NCI-H82 treated with DMSO at 0.1 percent for 48 hours (cell line): ENCODE results near the gene HIP1.
"Not testable (repeated sequence)": the region's sequence is repeated elsewhere in the genome, so short reads cannot be mapped to it uniquely, and the experiment has no call there.

Experiments used
- DNase-seq: peaks from one replicate; lab custom pipeline; 2025; ENCODE audit not compliant: unreplicated experiment; lab: John Stamatoyannopoulos, UW

HIP1 gene

DNA sequence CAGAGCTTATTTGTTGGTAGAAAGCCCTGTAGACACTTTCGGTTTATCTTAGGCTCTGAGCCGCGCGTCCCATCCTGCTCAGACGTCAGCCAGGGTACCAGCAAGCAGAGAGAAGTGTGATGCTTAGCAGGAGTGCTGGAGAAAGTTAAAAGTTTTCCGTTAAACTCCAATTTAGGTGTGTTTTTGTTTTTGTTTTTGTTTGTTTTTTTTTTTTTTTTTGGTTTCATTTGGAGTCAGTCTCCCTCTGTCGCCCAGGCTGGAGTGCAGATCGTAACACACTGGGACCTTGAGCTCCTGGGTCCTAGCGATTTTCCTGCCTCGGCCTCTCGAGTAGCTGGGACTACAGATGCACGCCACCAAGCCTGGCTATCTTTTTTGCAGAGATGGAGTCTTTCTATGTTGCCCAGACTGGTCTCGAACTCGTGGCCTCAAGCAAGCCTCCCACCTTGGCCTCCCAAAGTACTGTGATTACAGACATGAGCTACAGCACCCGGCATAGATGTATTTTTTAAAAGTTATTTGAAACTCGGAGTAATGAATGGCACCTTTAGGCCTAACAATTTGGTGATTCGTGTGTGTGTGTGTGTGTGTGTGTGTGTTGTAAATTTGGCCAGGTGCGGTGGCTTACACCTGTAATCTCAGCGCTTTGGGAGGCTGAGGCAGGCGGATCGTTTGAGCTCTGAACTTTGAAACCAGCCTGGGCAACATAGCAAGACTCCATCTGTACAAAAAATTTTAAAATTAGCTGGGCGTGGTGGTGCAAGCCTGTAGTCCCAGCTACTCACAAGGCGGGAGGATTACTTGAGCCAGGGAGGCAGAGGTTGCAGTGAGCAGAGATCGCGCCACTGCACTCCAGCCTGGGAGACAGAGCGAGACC, 1.3 kb upstream of the HIP1 start:
- DNase-seq: no peak

DNA sequence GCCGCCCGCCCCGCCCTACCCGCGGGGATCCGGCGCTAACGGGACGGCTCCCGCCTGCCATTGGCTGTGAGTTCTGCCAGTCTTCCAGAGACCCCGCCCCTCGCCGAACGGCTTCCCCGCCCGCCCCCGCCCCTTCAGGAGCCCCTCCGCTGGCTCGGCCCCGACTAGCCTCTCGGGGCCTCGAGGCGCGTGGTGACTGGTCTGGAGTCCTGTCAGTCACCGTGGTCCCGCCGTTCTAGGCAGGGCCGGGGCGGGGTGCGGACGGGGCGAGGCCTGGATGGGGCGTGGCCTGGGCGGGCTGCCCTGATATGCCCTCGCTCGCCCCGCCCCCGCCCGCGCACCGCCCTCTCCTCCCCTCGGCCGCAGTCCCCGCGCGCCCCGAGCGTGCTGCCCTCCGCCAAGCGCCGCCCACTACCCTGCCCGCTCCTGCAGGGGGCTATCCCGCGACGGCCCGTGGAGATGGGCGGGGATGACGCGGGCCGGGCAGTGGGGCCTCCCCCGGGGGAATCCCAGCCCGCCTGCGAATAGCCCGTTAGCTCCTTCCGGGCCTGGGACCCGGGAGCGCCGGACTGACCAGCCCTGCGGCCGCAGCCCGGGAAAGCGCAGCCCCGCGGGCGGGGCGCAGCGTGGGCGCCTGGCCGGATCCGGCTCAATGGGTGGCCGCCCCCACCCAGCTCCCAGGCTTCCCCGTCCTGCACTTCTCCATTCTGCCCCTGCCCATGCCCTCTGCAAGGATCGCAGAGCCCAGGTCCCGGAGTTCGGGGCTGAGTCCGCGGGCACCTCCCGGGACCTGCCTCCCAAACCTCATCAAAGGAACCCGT, 444 bp upstream of the HIP1 start:
- DNase-seq: peak; percentile 95

DNA sequence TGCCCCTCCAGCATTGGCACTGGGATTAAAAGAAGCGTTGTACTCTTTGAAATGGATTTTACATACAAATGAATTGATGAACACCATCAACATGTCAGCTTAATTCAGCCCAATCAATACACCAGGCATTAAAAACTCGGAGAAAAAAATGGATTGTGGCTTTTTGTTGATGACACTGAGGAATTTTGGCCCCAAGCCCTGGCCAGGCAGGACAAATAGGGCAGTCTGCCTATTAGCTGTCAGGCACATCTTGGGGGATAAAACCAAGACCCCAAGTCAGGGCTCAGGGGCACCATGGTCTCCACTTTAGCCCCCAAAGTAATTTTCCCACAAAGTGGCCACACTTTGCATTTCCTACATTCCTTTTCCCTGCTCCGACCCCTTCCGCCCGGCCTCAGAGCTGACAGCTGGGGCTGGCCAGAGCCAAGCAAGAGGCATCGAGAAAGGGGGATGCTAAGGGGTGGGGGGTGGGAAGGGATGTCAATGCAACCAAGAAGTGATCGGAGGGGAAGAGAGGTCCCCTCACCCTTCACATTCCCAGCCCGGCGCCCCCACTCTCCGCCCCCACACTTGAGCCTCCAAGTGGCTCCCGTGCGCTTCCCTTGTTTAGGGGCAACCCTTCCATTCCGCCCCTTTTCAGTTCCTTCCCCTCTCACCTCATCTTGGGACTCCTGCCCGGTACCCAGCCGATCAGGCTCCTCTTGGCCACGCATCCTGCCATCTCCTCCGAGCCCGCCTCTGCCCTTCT, 711 bp downstream of the HIP1 start:
- DNase-seq: no peak

DNA sequence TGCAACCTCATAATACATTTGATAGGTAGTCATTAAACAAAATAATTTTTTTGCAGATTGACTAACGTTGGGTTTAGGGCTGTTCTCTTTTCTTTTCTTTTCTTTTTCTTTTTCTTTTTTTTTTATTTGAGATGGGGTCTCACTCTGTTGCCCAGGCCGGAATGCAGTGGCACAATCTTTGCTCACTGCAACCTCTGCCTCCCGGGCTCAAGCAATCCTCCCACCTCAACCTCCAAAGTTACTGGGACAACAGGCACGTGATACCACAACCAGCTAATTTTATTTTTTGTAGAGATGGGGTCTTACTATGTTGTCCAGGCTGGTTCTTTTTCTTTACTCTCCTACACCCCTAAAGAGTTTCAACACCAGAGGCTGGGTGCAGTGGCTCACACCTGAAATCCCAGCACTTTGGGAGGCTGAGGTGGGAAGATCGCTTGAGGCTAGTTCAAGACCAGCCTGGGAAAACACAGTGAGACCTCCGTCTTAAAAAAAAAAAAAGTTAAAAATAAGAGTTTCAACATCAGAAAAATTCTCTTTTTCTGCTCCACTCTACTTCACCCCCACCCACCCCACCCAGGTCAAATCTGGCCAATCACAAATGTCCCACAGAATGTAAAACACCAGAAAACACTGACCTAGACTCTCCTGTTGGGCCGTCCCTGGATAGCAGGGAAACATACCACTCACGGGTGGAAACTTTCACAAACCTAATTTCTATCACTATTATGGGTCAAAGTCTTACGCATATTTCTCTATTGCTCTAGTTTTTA, 3.0 kb downstream of the HIP1 start:
- DNase-seq: no peak

DNA sequence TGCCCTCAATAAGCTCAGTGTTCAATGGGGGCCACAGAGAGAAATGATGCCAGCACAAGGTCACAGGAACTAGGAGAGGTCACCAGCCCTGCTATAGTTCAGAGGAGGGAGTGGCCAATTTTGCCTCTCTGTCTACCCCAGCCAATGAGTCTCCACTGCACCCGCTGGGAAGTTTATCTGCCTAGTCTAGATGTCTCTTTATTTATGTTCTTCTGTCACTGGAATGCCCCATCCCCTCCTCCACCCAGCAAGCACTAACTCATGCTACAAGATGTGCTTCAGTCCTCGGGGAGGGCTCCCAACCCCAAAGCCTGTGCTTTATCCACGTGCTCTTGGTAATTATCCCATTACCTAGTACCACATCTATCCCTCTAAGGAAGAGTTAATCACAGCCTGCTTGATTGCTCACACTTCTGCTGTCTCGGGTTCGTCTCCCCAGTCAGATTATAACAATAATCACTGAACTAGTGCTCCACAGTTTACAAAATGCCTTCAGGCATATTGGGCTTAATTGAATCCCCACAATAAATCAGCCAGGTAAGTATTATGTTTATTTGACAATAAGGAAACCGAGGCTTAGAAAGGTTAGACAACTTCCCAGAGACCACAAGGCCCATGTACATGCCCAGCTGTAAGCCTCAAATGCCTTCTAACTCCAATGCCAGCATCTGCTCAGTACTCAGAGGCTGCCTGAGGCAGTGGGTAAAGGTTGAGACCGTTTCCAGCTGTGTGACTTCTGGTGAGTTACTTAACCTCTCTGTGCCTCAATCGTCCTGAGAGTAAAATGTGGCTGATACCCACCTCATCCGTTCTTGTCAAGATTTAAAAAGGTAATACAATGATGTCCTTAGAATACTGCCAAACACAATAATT, 3.9 kb downstream of the HIP1 start:
- peak; percentile 57 for DNase-seq

DNA sequence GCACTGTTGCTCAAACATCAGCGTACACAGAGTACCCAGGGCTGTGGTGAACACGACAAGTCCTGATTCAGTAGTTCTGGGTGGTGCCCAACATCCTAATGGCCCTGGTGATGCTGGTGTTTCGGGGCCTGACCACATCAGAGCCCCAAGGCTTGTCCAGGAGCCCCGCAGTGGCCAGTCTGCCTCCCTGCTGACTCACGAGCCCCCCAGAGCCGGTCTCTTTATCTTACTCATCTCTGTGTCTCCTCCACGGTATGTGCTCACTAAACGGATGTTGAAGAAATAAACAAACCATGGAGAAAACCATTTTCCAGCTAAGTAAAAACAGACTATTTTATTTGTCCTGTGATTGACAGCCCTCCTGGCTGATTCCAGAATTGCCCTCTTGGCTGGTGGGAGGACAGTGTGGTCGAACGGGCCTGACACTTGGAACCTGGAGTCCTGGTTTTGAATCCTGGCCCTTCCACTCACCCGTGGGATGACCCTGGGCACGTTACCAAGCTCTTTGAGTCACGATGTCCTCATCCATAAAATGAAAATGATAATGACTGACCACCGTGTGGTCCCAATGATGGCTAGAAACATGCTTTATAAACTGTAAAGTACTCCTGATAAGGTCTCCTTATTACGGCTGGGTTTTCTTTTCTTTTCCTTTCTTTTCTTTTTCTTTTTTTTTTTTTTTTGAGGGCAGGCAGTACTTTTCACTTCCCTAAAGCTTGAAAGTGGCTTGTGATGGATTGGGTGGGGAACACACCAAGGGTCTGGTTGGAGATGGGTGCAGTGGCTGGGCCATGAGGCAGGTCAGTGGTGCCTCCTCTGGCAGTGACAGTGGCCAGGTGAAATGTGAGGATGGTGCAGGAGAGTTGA, 5.7 kb downstream of the HIP1 start:
- no peak for DNase-seq

DNA sequence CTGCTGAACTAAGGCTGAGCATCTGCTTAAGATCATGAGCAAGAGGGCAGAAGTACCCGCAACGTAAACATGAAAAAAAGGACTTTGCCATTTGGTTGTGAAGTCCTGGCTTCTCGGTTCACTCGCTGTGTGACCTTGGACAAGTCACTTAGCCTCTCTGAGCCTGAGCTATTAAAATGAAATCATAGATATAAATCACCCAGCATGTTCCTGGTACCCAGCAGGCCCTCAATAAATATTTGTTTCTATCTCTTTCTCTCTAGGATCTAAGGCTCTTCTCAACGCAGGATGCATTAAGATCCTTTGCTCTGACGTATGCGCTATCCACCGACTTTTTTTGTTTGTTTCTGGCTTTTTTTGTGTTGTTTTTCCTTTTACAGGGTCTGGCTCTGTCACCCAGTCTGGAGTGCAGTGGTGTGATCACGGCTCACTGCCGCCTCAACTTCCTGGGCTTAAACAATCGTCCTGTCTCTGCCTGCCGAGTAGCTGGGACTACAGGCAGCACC, 6.7 kb downstream of the HIP1 start:
- no peak for DNase-seq

DNA sequence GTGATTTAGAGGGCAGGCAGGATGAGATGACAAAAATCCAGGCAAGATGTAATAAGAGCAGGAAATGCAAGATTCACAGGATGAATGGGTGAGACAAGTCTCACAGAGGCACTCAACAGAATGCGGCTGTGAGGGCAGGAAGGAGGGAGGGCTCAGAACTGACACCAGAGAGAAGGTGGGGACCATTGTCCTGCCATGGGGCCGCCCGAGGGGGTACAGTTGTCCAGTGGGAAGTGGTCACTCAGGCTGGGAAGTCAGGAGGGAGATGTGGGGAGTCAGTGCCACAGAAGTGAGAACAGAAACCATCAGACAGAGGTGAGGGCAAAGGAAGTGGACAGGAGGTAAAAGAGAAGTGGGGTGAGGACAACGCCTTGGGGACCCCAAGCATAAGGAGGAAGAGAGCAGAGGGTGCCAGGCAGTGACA, 8.9 kb downstream of the HIP1 start:
- DNase-seq: no peak

DNA sequence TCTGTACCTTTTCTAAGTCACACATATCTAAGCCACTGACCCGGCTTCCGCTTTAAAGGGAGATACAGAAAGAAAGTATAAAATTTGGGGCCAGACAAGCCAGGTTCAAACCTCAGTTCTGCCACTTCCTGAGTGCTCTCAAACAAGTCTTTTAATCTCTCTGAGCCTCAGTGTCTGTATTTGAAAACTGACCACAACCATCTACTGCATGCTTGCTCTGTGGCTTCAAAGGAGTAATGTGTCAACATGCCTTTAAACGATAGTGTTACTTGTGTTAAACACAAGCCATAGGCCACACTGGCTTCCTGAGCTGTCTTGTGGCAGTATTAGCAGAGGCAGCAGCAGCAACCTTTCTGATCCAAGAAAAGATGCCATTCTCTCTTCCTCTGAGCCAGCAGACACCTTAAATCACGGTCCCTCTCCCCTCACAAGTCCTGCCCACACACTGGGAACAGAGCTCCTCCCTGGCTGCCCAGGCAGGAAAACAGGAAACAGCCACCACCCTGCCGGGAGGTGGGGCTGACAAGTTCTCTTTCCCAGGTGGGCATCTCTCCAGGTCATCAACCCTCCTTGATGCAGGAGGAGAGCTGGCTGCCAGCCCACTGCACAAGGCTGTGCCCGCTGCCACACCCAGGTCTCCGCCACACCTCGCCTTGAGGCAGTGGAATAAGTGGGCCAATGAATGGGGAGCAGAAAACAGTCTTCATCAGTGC, 10.7 kb downstream of the HIP1 start:
- DNase-seq: no peak

DNA sequence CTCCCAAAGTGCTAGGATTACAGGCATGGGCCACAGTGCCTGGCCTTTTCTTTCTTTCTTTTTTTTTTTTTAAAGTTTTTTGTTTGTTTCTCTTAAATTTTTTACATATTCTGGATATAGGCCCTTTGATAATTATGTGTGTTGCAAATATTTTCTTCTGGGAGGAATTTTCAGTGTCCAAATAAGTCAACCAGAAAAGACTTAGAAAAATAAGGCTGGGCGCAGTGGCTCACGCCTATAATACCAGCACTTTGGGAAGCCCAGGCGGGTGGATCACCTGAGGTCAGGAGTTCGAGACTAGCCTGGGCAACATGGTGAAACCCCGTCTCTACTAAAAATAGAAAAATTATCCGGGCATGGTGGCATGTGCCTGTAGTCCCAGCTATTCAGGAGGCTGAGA, 11.4 kb downstream of the HIP1 start:
- not testable (repeated sequence) for DNase-seq

DNA sequence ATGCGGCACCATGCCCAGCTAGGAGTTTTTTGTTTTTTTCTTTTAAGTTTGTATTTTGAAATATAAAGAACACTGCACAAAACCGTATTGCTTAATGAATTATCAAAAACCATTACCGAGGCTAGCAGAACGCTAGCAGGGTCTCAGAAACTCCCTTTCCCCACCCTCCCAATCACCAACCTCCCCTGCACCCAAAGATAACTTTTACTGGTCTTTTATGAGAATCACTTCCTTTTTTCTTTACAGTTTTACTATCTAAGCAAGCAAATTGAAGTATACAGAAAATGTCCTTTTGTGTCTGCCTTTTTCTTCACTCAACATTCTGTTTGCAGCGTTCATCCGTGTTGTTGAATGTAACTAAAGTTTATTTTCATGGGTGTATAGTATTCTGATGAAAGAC, 13.4 kb downstream of the HIP1 start:
- DNase-seq: no peak

DNA sequence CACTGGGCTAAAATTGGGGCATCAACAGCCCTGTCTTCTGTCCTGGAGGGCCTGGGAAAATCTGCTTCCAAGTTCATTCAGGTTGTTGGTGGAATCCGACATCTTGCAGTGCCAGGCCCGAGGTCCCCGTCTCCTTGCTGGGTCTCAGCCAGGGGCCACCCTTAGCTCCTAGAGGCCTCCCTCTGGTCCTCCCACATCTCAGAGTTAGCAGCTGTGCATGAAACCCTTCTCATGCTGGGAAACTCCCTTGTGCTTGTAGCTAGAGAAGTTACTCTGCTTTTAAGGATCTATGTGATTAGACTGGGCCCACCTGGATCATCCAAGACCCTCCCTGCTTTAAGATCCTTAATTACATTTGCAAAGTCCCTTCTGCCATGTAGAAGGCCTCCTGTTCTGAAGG, 15.3 kb downstream of the HIP1 start:
- no peak for DNase-seq

DNA sequence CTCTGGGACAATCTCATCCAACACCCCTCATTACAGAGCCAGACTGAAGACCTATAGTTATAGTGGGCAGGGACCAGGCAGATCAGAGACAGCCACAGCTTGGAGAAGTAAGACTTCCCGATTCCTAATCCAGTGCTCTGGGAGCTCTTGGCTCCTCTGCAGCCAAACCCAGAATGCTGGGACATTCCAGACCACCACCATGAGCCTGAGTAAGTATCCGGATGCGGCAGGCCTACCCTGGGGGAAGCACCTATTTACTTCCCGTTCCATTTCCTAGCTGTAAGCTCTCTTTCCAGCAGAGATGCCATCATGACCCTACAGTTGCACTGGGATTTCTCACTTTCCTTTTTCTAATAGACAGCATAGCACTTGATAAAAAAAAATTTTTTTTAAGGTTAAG, 16.4 kb downstream of the HIP1 start:
- no peak for DNase-seq

DNA sequence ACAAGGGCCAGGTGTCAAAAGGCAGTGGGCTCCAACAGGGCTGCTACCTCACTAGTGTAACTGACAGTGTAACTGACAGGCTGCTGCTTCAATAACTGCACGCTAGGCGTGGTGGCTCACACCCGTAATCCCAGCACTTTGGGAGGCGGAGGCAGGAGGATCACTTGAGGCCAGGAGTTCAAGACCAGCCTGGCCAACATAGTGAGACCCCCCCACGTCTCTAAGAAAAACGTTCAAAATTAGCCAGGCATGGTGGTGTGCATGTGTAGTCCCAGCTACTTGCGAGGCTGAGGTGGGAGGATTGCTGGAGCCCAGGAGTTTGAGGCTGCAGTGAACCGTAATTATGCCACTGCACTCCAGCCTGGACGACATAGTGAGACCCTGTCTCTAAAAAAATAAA, 16.8 kb downstream of the HIP1 start:
- DNase-seq: not testable (repeated sequence)

DNA sequence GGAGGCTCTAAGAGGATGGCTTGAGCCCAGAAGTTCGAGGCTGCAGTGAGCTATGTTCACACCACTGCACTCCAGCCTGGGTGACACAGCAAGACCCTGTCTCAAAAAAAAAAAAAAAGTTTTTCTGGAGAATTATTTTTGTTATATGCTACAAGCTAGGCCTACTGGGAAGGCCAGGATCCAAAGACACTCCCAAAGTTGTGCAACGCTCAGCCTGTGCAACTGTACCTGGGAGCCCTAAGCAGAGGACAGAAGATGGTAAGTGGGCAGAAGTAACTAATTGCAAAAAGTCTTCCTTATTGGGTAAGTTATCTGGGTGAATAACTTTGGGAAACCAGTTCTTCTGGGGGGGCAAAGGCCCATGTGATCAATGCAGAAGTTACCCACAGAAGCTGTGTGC, 17.3 kb downstream of the HIP1 start:
- DNase-seq: no peak

DNA sequence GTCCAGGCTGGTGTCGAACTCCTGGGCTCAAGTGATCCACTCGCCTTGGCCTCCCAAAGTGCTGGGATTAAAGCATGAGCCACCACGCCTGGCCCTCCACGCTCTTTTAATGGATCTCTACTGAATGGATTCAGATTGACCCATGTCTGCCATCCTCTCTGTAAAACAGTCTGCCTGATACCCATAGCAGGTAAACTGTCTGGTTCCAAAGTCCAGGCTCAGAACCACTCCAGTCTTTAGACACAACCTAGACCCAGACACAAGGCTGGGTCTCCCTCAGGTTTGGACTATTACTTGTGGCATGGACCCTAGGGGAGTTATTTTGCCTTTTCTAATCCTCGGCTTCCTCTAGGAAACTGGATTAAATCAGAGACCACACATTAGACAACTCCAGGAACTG, 19.1 kb downstream of the HIP1 start:
- DNase-seq: no peak

DNA sequence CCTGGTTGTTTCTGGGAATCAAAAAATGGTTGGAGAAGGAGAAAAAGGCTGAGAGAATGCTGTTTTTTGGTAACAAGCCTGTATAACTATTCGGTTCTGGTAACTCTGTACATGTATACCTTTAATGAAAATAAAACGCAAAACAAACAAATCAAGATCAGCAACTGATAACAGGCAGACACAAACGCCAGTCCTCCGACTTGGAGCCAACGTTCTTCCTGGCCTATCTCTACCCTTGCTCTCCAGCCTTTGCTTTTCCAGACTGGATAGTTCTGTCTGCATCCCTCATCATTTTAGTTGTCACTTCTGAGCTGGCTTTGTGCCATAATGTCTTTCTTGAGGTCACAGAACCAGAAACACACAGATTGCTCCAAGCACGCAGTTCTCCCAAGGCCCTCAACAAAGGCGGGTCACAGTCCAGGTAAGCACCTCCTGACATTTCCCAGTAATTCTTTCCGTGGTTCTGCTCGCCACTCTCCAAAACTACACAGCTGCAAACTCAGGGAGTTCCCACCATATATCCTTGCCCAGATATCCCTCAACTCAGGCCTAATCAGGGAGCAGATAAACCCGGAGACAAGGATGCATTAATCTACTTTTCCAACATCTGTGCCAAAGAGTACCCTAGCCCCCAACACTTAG, 20.2 kb downstream of the HIP1 start:
- peak; percentile 3 for DNase-seq

DNA sequence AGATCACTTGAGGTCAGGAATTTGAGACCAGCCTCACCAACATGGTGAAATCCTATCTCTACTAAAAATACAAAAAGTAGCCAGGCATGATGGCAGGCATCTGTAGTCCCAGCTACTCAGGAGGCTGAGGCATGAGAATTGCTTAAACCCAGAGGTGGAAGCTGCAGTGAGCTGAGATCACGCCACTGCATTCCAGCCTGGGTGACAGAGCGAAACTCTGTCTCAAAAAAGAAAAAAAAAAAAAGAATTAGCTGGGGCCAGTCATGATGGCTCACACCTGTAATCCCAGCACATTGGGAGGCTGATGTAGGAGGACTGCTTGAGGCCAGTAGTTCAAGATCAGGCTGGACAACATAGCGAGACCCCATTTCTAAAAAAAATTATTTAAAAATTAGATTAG, 21.0 kb downstream of the HIP1 start:
- DNase-seq: not testable (repeated sequence)
